ENCODE measurements around the gene SRD5A1.

Gene SRD5A1

GRCh38 chr5:6632888-6633468 is at the start of gene SRD5A1, which contains the start of gene NSUN2:
Gene SRD5A1 (plus strand): TSS chr5:6633440. CDS start chr5:6633577, 137 bp downstream.
Gene NSUN2 (minus strand): TSS chr5:6633044. CDS start chr5:6632979, 65 bp downstream.
- no peaks in the 10 kb centered on the region for H3K9me3 ChIP-seq (ENCODE audit: control insufficient read depth in 5 of 5, low read length in 5 of 5)
- peaks cover 13 to 33% (median 28%) of the 10 kb centered on the region in 5 donors for H3K36me3 ChIP-seq (ENCODE audit: control insufficient read depth in 5 of 5, insufficient read depth in 5 of 5, low read length in 5 of 5)
- peak within 1 kb of the TSS; percentile 83 to 91 (median 87) for H3K4me3 ChIP-seq (ENCODE audit: low read depth in 1 of 5, low read length in 5 of 5)
- no peaks in the 10 kb centered on the region for H3K27me3 ChIP-seq (ENCODE audit: control insufficient read depth in 5 of 5, insufficient read depth in 4 of 5, low read length in 5 of 5)
- H3K27ac ChIP-seq (ENCODE audit: low read depth, low read length): peak within 1 kb of the TSS; percentile 93
- H3K4me1 ChIP-seq (ENCODE audit: control insufficient read depth in 5 of 5, insufficient read depth in 5 of 5, low read length in 5 of 5): peaks cover 3 to 25% (median 20%) of the 10 kb centered on the region in 5 donors
- H3K9ac ChIP-seq (ENCODE audit: low read length in 5 of 5): peak within 1 kb of the TSS; percentile 73 to 96 (median 92)

- Histone ChIP-seq H3K27me3 (ENCODE audit: control insufficient read depth in 5 of 5, insufficient read depth in 4 of 5, low read length in 5 of 5) (peaks cover 7 to 43% (median 33%) of the 10 kb centered on the region in 5 donors), H3K36me3 (ENCODE audit: control insufficient read depth in 5 of 5, insufficient read depth in 5 of 5, low read length in 5 of 5) (no peaks in the 10 kb centered on the region), H3K4me1 (ENCODE audit: control insufficient read depth in 5 of 5, insufficient read depth in 5 of 5, low read length in 5 of 5) (peaks cover 0 to 11% (median 10%) of the 10 kb centered on the region in 5 donors), H3K4me3 (ENCODE audit: low read depth in 1 of 5, low read length in 5 of 5) (no peak overlapping the region), H3K9ac (ENCODE audit: low read length in 5 of 5) (no peak overlapping the region), H3K9me3 (ENCODE audit: control insufficient read depth in 5 of 5, low read length in 5 of 5) (no peaks in the 10 kb centered on the region), H3K27ac (ENCODE audit: low read depth, low read length) (no peak overlapping the region)
These were observed 49.1 kb upstream of the SRD5A1 start for GRCh38 chr5:6584101-6584645.

GRCh38 chr5:6584727-6585126 is 48.5 kb upstream of the SRD5A1 start:
- Histone ChIP-seq H3K9me3 (ENCODE audit: control insufficient read depth in 5 of 5, low read length in 5 of 5) (no peaks in the 10 kb centered on the region), H3K9ac (ENCODE audit: low read length in 5 of 5) (no peak overlapping the region), H3K4me3 (ENCODE audit: low read depth in 1 of 5, low read length in 5 of 5) (no peak overlapping the region), H3K4me1 (ENCODE audit: control insufficient read depth in 5 of 5, insufficient read depth in 5 of 5, low read length in 5 of 5) (peaks cover 0 to 11% (median 10%) of the 10 kb centered on the region in 5 donors), H3K36me3 (ENCODE audit: control insufficient read depth in 5 of 5, insufficient read depth in 5 of 5, low read length in 5 of 5) (no peaks in the 10 kb centered on the region), H3K27ac (ENCODE audit: low read depth, low read length) (no peak overlapping the region), H3K27me3 (ENCODE audit: control insufficient read depth in 5 of 5, insufficient read depth in 4 of 5, low read length in 5 of 5) (peaks cover 7 to 43% (median 32%) of the 10 kb centered on the region in 5 donors)

- peaks cover 0 to 11% (median 10%) of the 10 kb centered on the region in 5 donors for H3K4me1 ChIP-seq (ENCODE audit: control insufficient read depth in 5 of 5, insufficient read depth in 5 of 5, low read length in 5 of 5)
- no peak overlapping the region for H3K9ac ChIP-seq (ENCODE audit: low read length in 5 of 5)
- H3K36me3 ChIP-seq (ENCODE audit: control insufficient read depth in 5 of 5, insufficient read depth in 5 of 5, low read length in 5 of 5): no peaks in the 10 kb centered on the region
- H3K27ac ChIP-seq (ENCODE audit: low read depth, low read length): no peak overlapping the region
- H3K27me3 ChIP-seq (ENCODE audit: control insufficient read depth in 5 of 5, insufficient read depth in 4 of 5, low read length in 5 of 5): peaks cover 7 to 43% (median 29%) of the 10 kb centered on the region in 5 donors
- H3K9me3 ChIP-seq (ENCODE audit: control insufficient read depth in 5 of 5, low read length in 5 of 5): no peaks in the 10 kb centered on the region
- H3K4me3 ChIP-seq (ENCODE audit: low read depth in 1 of 5, low read length in 5 of 5): no peak overlapping the region
These were observed 48.1 kb upstream of the SRD5A1 start for GRCh38 chr5:6585168-6585567.

- no peak overlapping the region for H3K9ac ChIP-seq (ENCODE audit: low read length in 5 of 5)
- H3K4me1 ChIP-seq (ENCODE audit: control insufficient read depth in 5 of 5, insufficient read depth in 5 of 5, low read length in 5 of 5): peaks cover 0 to 11% (median 10%) of the 10 kb centered on the region in 5 donors
- no peak overlapping the region for H3K27ac ChIP-seq (ENCODE audit: low read depth, low read length)
- H3K4me3 ChIP-seq (ENCODE audit: low read depth in 1 of 5, low read length in 5 of 5): no peak overlapping the region
- peaks cover 7 to 42% (median 29%) of the 10 kb centered on the region in 5 donors for H3K27me3 ChIP-seq (ENCODE audit: control insufficient read depth in 5 of 5, insufficient read depth in 4 of 5, low read length in 5 of 5)
- H3K36me3 ChIP-seq (ENCODE audit: control insufficient read depth in 5 of 5, insufficient read depth in 5 of 5, low read length in 5 of 5): no peaks in the 10 kb centered on the region
- H3K9me3 ChIP-seq (ENCODE audit: control insufficient read depth in 5 of 5, low read length in 5 of 5): no peaks in the 10 kb centered on the region
These were observed 47.1 kb upstream of the SRD5A1 start for GRCh38 chr5:6585939-6586646.

GRCh38 chr5:6586647-6587042 is 46.6 kb upstream of the SRD5A1 start:
- Histone ChIP-seq H3K27ac (ENCODE audit: low read depth, low read length) (no peak overlapping the region), H3K9ac (ENCODE audit: low read length in 5 of 5) (no peak overlapping the region), H3K27me3 (ENCODE audit: control insufficient read depth in 5 of 5, insufficient read depth in 4 of 5, low read length in 5 of 5) (peaks cover 7 to 36% (median 24%) of the 10 kb centered on the region in 5 donors), H3K9me3 (ENCODE audit: control insufficient read depth in 5 of 5, low read length in 5 of 5) (no peaks in the 10 kb centered on the region), H3K36me3 (ENCODE audit: control insufficient read depth in 5 of 5, insufficient read depth in 5 of 5, low read length in 5 of 5) (no peaks in the 10 kb centered on the region), H3K4me1 (ENCODE audit: control insufficient read depth in 5 of 5, insufficient read depth in 5 of 5, low read length in 5 of 5) (peaks cover 0 to 11% (median 10%) of the 10 kb centered on the region in 5 donors), H3K4me3 (ENCODE audit: low read depth in 1 of 5, low read length in 5 of 5) (no peak overlapping the region)

GRCh38 chr5:6587171-6587570 is 46.1 kb upstream of the SRD5A1 start:
- Histone ChIP-seq H3K4me3 (ENCODE audit: low read depth in 1 of 5, low read length in 5 of 5) (no peak overlapping the region), H3K27me3 (ENCODE audit: control insufficient read depth in 5 of 5, insufficient read depth in 4 of 5, low read length in 5 of 5) (peaks cover 2 to 33% (median 21%) of the 10 kb centered on the region in 5 donors), H3K27ac (ENCODE audit: low read depth, low read length) (no peak overlapping the region), H3K36me3 (ENCODE audit: control insufficient read depth in 5 of 5, insufficient read depth in 5 of 5, low read length in 5 of 5) (no peaks in the 10 kb centered on the region), H3K9me3 (ENCODE audit: control insufficient read depth in 5 of 5, low read length in 5 of 5) (no peaks in the 10 kb centered on the region), H3K9ac (ENCODE audit: low read length in 5 of 5) (no peak overlapping the region), H3K4me1 (ENCODE audit: control insufficient read depth in 5 of 5, insufficient read depth in 5 of 5, low read length in 5 of 5) (peaks cover 0 to 11% (median 10%) of the 10 kb centered on the region in 5 donors)

GRCh38 chr5:6590581-6590980 is 42.7 kb upstream of the SRD5A1 start:
- no peaks in the 10 kb centered on the region for H3K4me1 ChIP-seq (ENCODE audit: control insufficient read depth in 5 of 5, insufficient read depth in 5 of 5, low read length in 5 of 5)
- H3K4me3 ChIP-seq (ENCODE audit: low read depth in 1 of 5, low read length in 5 of 5): no peak overlapping the region
- H3K9me3 ChIP-seq (ENCODE audit: control insufficient read depth in 5 of 5, low read length in 5 of 5): no peaks in the 10 kb centered on the region
- H3K9ac ChIP-seq (ENCODE audit: low read length in 5 of 5): no peak overlapping the region
- H3K36me3 ChIP-seq (ENCODE audit: control insufficient read depth in 5 of 5, insufficient read depth in 5 of 5, low read length in 5 of 5): peaks cover 0 to 1% (median 0%) of the 10 kb centered on the region in 5 donors
- H3K27ac ChIP-seq (ENCODE audit: low read depth, low read length): no peak overlapping the region
- peaks cover 0 to 7% (median 3%) of the 10 kb centered on the region in 5 donors for H3K27me3 ChIP-seq (ENCODE audit: control insufficient read depth in 5 of 5, insufficient read depth in 4 of 5, low read length in 5 of 5)

- Histone ChIP-seq H3K4me1 (ENCODE audit: control insufficient read depth in 5 of 5, insufficient read depth in 5 of 5, low read length in 5 of 5) (no peaks in the 10 kb centered on the region), H3K9me3 (ENCODE audit: control insufficient read depth in 5 of 5, low read length in 5 of 5) (no peaks in the 10 kb centered on the region), H3K27ac (ENCODE audit: low read depth, low read length) (no peak overlapping the region), H3K9ac (ENCODE audit: low read length in 5 of 5) (no peak overlapping the region), H3K27me3 (ENCODE audit: control insufficient read depth in 5 of 5, insufficient read depth in 4 of 5, low read length in 5 of 5) (no peaks in the 10 kb centered on the region), H3K36me3 (ENCODE audit: control insufficient read depth in 5 of 5, insufficient read depth in 5 of 5, low read length in 5 of 5) (peaks cover 0 to 13% (median 7%) of the 10 kb centered on the region in 5 donors), H3K4me3 (ENCODE audit: low read depth in 1 of 5, low read length in 5 of 5) (no peak overlapping the region)
These were observed 41.5 kb upstream of the SRD5A1 start for GRCh38 chr5:6591671-6592288.
